ENCODE results near the gene RPL7A. TPM values are rescaled to one million over a fixed set of nuclear protein-coding genes. Genes with fewer than 3 reads are reported as not detected.
A peak's percentile ranks its signal among the peaks of the same experiment; 100 is the strongest.

RPL7A gene
- total and polyA plus RNA-seq, 9 donors, result 3,805 to 6,397 (median 4,279) TPM

DNA sequence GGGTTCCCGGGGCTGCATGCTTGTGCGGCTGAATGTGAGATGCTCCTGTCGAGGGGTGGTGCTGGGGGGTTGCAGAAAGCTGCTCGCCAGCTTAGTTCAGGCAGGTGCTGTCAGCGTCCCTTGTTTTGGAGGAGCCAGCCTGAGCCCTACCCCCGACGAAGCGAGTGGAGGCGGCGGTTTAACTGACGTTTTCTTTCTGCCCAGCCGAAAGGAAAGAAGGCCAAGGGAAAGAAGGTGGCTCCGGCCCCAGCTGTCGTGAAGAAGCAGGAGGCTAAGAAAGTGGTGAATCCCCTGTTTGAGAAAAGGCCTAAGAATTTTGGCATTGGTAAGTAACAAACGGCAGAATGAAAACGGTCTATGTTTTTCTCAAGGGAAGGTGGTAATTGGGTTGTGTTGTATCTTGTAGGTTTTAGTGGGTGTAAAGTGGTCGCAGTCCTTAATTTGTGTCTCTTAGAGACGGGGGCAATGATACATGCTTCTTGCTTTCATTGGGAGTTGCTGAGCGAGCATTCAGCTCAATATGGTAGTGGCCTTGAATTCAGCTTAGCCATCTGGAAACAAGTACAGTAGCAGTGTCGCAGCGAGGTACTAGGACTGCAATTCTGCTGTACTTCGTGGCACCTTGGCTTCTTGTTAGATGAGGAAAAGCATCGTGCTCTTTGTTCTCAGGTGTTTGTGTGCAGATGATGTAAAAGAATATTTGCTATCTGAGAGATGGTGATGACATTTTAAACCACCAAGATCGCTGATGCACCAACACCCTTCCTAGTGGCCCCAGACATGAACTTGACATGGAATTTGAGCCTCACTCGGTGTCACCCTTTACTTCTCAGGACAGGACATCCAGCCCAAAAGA, 928 bp downstream of the RPL7A start:
- H3K27me3 ChIP-seq, result no peaks in the 10 kb centered on the region
- H3K36me3 ChIP-seq, result no peaks in the 10 kb centered on the region
- H3K4me3 ChIP-seq, result peak overlapping the region; percentile 90
- H3K27ac ChIP-seq, result peak overlapping the region; percentile 77 to 87
- peaks cover 5% of the 10 kb centered on the region for H3K4me1 ChIP-seq (ENCODE audit: insufficient read depth)
- H3K9me3 ChIP-seq, result no peaks in the 10 kb centered on the region
- no peak for DNase-seq
- WGBS, 3 donors, result 6 to 14% (median 7%) methylated on average over 25 of the region's 25 CpGs
- TF ChIP-seq, protein P1, sequence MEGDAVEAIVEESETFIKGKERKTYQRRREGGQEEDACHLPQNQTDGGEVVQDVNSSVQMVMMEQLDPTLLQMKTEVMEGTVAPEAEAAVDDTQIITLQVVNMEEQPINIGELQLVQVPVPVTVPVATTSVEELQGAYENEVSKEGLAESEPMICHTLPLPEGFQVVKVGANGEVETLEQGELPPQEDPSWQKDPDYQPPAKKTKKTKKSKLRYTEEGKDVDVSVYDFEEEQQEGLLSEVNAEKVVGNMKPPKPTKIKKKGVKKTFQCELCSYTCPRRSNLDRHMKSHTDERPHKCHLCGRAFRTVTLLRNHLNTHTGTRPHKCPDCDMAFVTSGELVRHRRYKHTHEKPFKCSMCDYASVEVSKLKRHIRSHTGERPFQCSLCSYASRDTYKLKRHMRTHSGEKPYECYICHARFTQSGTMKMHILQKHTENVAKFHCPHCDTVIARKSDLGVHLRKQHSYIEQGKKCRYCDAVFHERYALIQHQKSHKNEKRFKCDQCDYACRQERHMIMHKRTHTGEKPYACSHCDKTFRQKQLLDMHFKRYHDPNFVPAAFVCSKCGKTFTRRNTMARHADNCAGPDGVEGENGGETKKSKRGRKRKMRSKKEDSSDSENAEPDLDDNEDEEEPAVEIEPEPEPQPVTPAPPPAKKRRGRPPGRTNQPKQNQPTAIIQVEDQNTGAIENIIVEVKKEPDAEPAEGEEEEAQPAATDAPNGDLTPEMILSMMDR (IDR thresholded peaks at IDR 0.05), result no peak
- TF ChIP-seq EP300 (IDR thresholded peaks at IDR 0.05), result no peak
- TF ChIP-seq POLR2A (IDR thresholded peaks at IDR 0.05), result no peak
- intact Hi-C loops (cut with DNase I), result no loop called here

- no peaks in the 10 kb centered on the region for H3K36me3 ChIP-seq
- WGBS, 3 donors, result 72 to 78% (median 73%) methylated on average over 15 of the region's 15 CpGs
Observed at GRCh38 chr9:133349965-133350616, 2.1 kb downstream of the RPL7A start.

DNA sequence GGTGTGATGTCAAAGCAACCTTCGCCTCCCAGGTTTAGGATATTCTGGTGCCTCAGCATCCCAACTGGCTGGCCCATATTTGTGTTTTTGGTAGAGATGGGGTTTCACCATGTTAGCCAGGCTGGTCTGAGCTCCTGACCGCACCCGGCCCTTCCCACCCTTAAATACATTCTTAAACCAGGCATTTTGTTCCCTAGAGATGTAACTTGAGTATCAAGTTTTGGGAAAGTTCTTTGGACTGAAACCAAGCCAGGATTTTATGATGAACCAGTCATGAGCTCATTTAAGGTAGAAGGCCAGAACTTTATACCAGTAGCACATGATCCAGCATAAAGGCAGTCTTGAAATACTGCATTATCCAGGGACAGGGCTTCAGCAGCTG, 3.5 kb downstream of the RPL7A start:
- no peaks in the 10 kb centered on the region for H3K9me3 ChIP-seq
- no peak for DNase-seq
- H3K4me3 ChIP-seq, result no peak overlapping the region
- H3K36me3 ChIP-seq, result no peaks in the 10 kb centered on the region
- no peak overlapping the region for H3K27ac ChIP-seq
- peaks cover 4% of the 10 kb centered on the region for H3K4me1 ChIP-seq (ENCODE audit: insufficient read depth)
- intact Hi-C loops (cut with DNase I), result no loop called here
- TF ChIP-seq, protein P1 (IDR thresholded peaks at IDR 0.05), result no peak
- TF ChIP-seq EP300 (IDR thresholded peaks at IDR 0.05) (no peak), POLR2A (IDR thresholded peaks at IDR 0.05) (no peak)
- WGBS, 3 donors, result 88 to 89% (median 89%) methylated on average over 3 of the region's 3 CpGs
- no peaks in the 10 kb centered on the region for H3K27me3 ChIP-seq

More at GRCh38 chr9:133349965-133350616, 2.1 kb downstream of the RPL7A start:
- DNase-seq, result no peak
- Histone ChIP-seq H3K27me3 (no peaks in the 10 kb centered on the region), H3K4me1 (ENCODE audit: insufficient read depth) (peaks cover 5% of the 10 kb centered on the region), H3K4me3 (no peak overlapping the region), H3K9me3 (no peaks in the 10 kb centered on the region), H3K27ac (no peak overlapping the region)
- intact Hi-C loops (cut with DNase I), result no loop called here
- TF ChIP-seq EP300 (IDR thresholded peaks at IDR 0.05) (no peak), POLR2A (IDR thresholded peaks at IDR 0.05) (no peak)
- TF ChIP-seq, protein P1 (IDR thresholded peaks at IDR 0.05), result no peak

GRCh38 chr9:133351908-133352634, 4.1 kb downstream of the RPL7A start:
- H3K4me1 ChIP-seq (ENCODE audit: insufficient read depth), result peaks cover 3% of the 10 kb centered on the region
- no peaks in the 10 kb centered on the region for H3K9me3 ChIP-seq
- H3K27me3 ChIP-seq, result no peaks in the 10 kb centered on the region
- H3K27ac ChIP-seq, result no peak overlapping the region
- no peak for DNase-seq
- no peaks in the 10 kb centered on the region for H3K36me3 ChIP-seq
- intact Hi-C loops (cut with DNase I), result no loop called here
- no peak for TF ChIP-seq POLR2A (IDR thresholded peaks at IDR 0.05)
- no peak for TF ChIP-seq EP300 (IDR thresholded peaks at IDR 0.05)
- WGBS, 3 donors, result 70 to 78% (median 76%) methylated on average over 14 of the region's 14 CpGs
- H3K4me3 ChIP-seq, result no peak overlapping the region
